Activated T-helper 2 cell treated with anti-CD3 and anti-CD28 coated beads, Interferon-gamma antibody, Interleukin-2, Interleukin-4, amounts not matched to agents 10 μg/mL and 5 μg/mL and 100 μg/mL, durations not matched to agents 14 hours and 24 hours and 36 hours (primary cell): Measurements from ENCODE around the gene PSMD2. TPM values are rescaled to one million over a fixed set of nuclear protein-coding genes. Genes with fewer than 3 reads are reported as not detected.
A peak's percentile ranks its signal among the peaks of the same experiment; 100 is the strongest.

Experiments used
- DNase-seq: peaks from one replicate; pipeline ENCODE4 v3.0.0; 2021; ENCODE audit warnings: low spot score
- H3K27ac Mint-ChIP-seq: one replicate; pipeline ENCODE4 v1.8.0; 2021; ENCODE audit warnings: mixed read lengths
- H3K27me3 Mint-ChIP-seq: one replicate; pipeline ENCODE4 v1.8.0; 2021; ENCODE audit warnings: low read depth, mixed read lengths
- H3K36me3 Mint-ChIP-seq: one replicate; pipeline ENCODE4 v1.8.0; 2021; ENCODE audit warnings: low read depth, mixed read lengths
- H3K4me1 Mint-ChIP-seq: one replicate; pipeline ENCODE4 v1.8.0; 2021; ENCODE audit warnings: low read depth, mixed read lengths
- H3K4me3 Mint-ChIP-seq: one replicate; pipeline ENCODE4 v1.8.0; 2021; ENCODE audit warnings: low read depth, mild to moderate bottlenecking, moderate library complexity, mixed read lengths
- H3K9me3 Mint-ChIP-seq: one replicate; pipeline ENCODE4 v1.8.0; 2021; ENCODE audit warnings: mixed read lengths
- intact Hi-C: fragments of 100-400 bp; cut with micrococcal nuclease; formaldehyde crosslinking; loops from one replicate; pipeline ENCODE4 v1.15.1; 2023
- total RNA-seq: library from RNA; stranded (reverse); gene quantifications from 2 replicates; pipeline ENCODE4 v1.2.3, GENCODE V29; 2022

Gene PSMD2
- total RNA-seq, 1 donor from 2014 or later, result 275 TPM

GRCh38 chr3:184352149-184352785, 53.2 kb downstream of the PSMD2 start:
- H3K36me3 Mint-ChIP-seq, result no peaks in the 10 kb centered on the region
- intact Hi-C loops, result no loop called here
- DNase-seq, result no peak
- no peak overlapping the region for H3K4me3 Mint-ChIP-seq
- no peak overlapping the region for H3K27ac Mint-ChIP-seq
- no peaks in the 10 kb centered on the region for H3K27me3 Mint-ChIP-seq
- no peaks in the 10 kb centered on the region for H3K9me3 Mint-ChIP-seq
- peaks cover 8% of the 10 kb centered on the region for H3K4me1 Mint-ChIP-seq

GRCh38 chr3:184352897-184353545, 54.0 kb downstream of the PSMD2 start:
- H3K9me3 Mint-ChIP-seq, result no peaks in the 10 kb centered on the region
- no peak overlapping the region for H3K4me3 Mint-ChIP-seq
- no peak overlapping the region for H3K27ac Mint-ChIP-seq
- no peak for DNase-seq
- intact Hi-C loops, result no loop called here
- no peaks in the 10 kb centered on the region for H3K36me3 Mint-ChIP-seq
- H3K4me1 Mint-ChIP-seq, result peaks cover 2% of the 10 kb centered on the region
- H3K27me3 Mint-ChIP-seq, result no peaks in the 10 kb centered on the region

GRCh38 chr3:184353546-184353941, 54.5 kb downstream of the PSMD2 start:
- no peak for DNase-seq
- Mint-ChIP-seq H3K27me3 (no peaks in the 10 kb centered on the region), H3K9me3 (no peaks in the 10 kb centered on the region), H3K4me3 (no peak overlapping the region), H3K36me3 (no peaks in the 10 kb centered on the region), H3K4me1 (peaks cover 2% of the 10 kb centered on the region), H3K27ac (no peak overlapping the region)
- intact Hi-C loops, result no loop called here

- Mint-ChIP-seq H3K27me3 (no peaks in the 10 kb centered on the region), H3K27ac (no peak overlapping the region), H3K4me3 (no peak overlapping the region), H3K36me3 (no peaks in the 10 kb centered on the region), H3K4me1 (peaks cover 2% of the 10 kb centered on the region), H3K9me3 (no peaks in the 10 kb centered on the region)
- intact Hi-C loops, result no loop called here
- DNase-seq, result peak; percentile 35
Observed at GRCh38 chr3:184354121-184354728, 55.2 kb downstream of the PSMD2 start.

GRCh38 chr3:184354754-184355153, 55.7 kb downstream of the PSMD2 start:
- DNase-seq, result no peak
- Mint-ChIP-seq H3K4me1 (peaks cover 2% of the 10 kb centered on the region), H3K27ac (no peak overlapping the region), H3K36me3 (no peaks in the 10 kb centered on the region), H3K4me3 (no peak overlapping the region), H3K9me3 (no peaks in the 10 kb centered on the region), H3K27me3 (no peaks in the 10 kb centered on the region)
- intact Hi-C loops, result no loop called here

GRCh38 chr3:184355261-184356040, 56.4 kb downstream of the PSMD2 start:
- Mint-ChIP-seq H3K27me3 (no peaks in the 10 kb centered on the region), H3K4me3 (no peak overlapping the region), H3K27ac (no peak overlapping the region), H3K4me1 (peaks cover 2% of the 10 kb centered on the region), H3K36me3 (no peaks in the 10 kb centered on the region), H3K9me3 (no peaks in the 10 kb centered on the region)
- no peak for DNase-seq
- intact Hi-C loops, result no loop called here

- intact Hi-C loops, result no loop called here
- H3K27me3 Mint-ChIP-seq, result no peaks in the 10 kb centered on the region
- H3K36me3 Mint-ChIP-seq, result no peaks in the 10 kb centered on the region
- no peak overlapping the region for H3K27ac Mint-ChIP-seq
- H3K4me3 Mint-ChIP-seq, result no peak overlapping the region
- no peaks in the 10 kb centered on the region for H3K9me3 Mint-ChIP-seq
- DNase-seq, result no peak
- peaks cover 5% of the 10 kb centered on the region for H3K4me1 Mint-ChIP-seq
Observed at GRCh38 chr3:184357248-184358123, 58.4 kb downstream of the PSMD2 start.

- H3K27ac Mint-ChIP-seq, result no peak overlapping the region
- H3K9me3 Mint-ChIP-seq, result no peaks in the 10 kb centered on the region
- H3K36me3 Mint-ChIP-seq, result peaks cover under 1% of the 10 kb centered on the region
- intact Hi-C loops, result no loop called here
- H3K4me1 Mint-ChIP-seq, result peaks cover 5% of the 10 kb centered on the region
- no peak overlapping the region for H3K4me3 Mint-ChIP-seq
- no peak for DNase-seq
- H3K27me3 Mint-ChIP-seq, result no peaks in the 10 kb centered on the region
Observed at GRCh38 chr3:184358124-184358767, 59.2 kb downstream of the PSMD2 start.

Other genes starting within 250 kb of the PSMD2 start
- not detected in 2 replicates for gene HTR3C, start 246.2 kb upstream of the PSMD2 start, total RNA-seq
- gene HTR3E, start 202.2 kb upstream of the PSMD2 start, total RNA-seq, result not detected in 2 replicates
- gene EIF2B5, start 163.9 kb upstream of the PSMD2 start, total RNA-seq, result 70.2 and 75.0 TPM in 2 replicates
- 53.8 and 56.1 TPM in 2 replicates for gene DVL3, start 143.9 kb upstream of the PSMD2 start, total RNA-seq
- 234 and 240 TPM in 2 replicates for gene AP2M1, start 124.4 kb upstream of the PSMD2 start, total RNA-seq
- gene ABCF3, start 113.0 kb upstream of the PSMD2 start, total RNA-seq, result 68.2 and 73.4 TPM in 2 replicates
- 0.11 TPM in 1 of 2 replicates, not detected in the other for gene VWA5B2, start 69.7 kb upstream of the PSMD2 start, total RNA-seq
- gene ALG3, start 50.3 kb upstream of the PSMD2 start, total RNA-seq, result 64.0 and 66.6 TPM in 2 replicates
- 9.5 and 10.6 TPM in 2 replicates for gene EEF1AKMT4, start 49.6 kb upstream of the PSMD2 start, total RNA-seq
- gene CAMK2N2, start 37.7 kb upstream of the PSMD2 start, total RNA-seq, result 0.18 TPM in 1 of 2 replicates, not detected in the other
- not detected in 2 replicates for gene ECE2, start 23.2 kb upstream of the PSMD2 start, total RNA-seq
- gene EIF4G1, start 15.4 kb downstream of the PSMD2 start, total RNA-seq, result 624 and 628 TPM in 2 replicates
- 12.6 and 13.9 TPM in 2 replicates for gene FAM131A, start 38.4 kb downstream of the PSMD2 start, total RNA-seq
- gene CLCN2, start 62.4 kb downstream of the PSMD2 start, total RNA-seq, result 6.9 and 9.6 TPM in 2 replicates
- 150 and 155 TPM in 2 replicates for gene POLR2H, start 62.5 kb downstream of the PSMD2 start, total RNA-seq
- gene THPO, start 79.0 kb downstream of the PSMD2 start, total RNA-seq, result not detected in 2 replicates
- 0.07 TPM in 1 of 2 replicates, not detected in the other for gene CHRD, start 80.8 kb downstream of the PSMD2 start, total RNA-seq